Endothelial cell (in vitro differentiated cells): ENCODE results near the gene PGAM5. TPM values are rescaled to one million over a fixed set of nuclear protein-coding genes. Genes with fewer than 3 reads are reported as not detected.

Source experiments
- DNase-seq: peaks from one replicate; pipeline ENCODE4 v3.0.0; 2021; ENCODE audit warnings: low spot score
- H3K27ac Mint-ChIP-seq: one replicate; pipeline ENCODE4 v1.8.0; 2021; ENCODE audit warnings: mixed read lengths, inconsistent platforms; ENCODE audit not compliant: unreplicated experiment
- H3K27me3 Mint-ChIP-seq: one replicate; pipeline ENCODE4 v1.8.0; 2021; ENCODE audit warnings: mild to moderate bottlenecking, moderate library complexity, mixed read lengths, inconsistent platforms; ENCODE audit not compliant: unreplicated experiment
- H3K36me3 Mint-ChIP-seq: one replicate; pipeline ENCODE4 v1.8.0; 2021; ENCODE audit warnings: mild to moderate bottlenecking, low read depth, mixed read lengths, inconsistent platforms; ENCODE audit not compliant: unreplicated experiment
- H3K4me1 Mint-ChIP-seq: one replicate; pipeline ENCODE4 v1.8.0; 2021; ENCODE audit warnings: mild to moderate bottlenecking, mixed read lengths, inconsistent platforms; ENCODE audit not compliant: unreplicated experiment
- H3K4me3 Mint-ChIP-seq: one replicate; pipeline ENCODE4 v1.8.0; 2021; ENCODE audit warnings: mild to moderate bottlenecking, mixed read lengths, inconsistent platforms; ENCODE audit not compliant: unreplicated experiment
- H3K9me3 Mint-ChIP-seq: one replicate; pipeline ENCODE4 v1.8.0; 2021; ENCODE audit warnings: mixed read lengths, inconsistent platforms; ENCODE audit not compliant: unreplicated experiment
- CTCF ChIP-seq: fragments of 200-600 bp; sonication (generic); IDR thresholded peaks from one replicate; pipeline ENCODE4 v1.5.0; 2021; ENCODE audit warnings: antibody characterized with exemption; ENCODE audit not compliant: unreplicated experiment
- total RNA-seq: library from RNA; stranded (reverse); fragmentation: NEBNext Ultra II Directional; extraction: Animal tissue kit (Norgen Biotek cat#: 25700); gene quantifications from one replicate; pipeline ENCODE4 v1.2.1, GENCODE V29; 2021; ENCODE audit not compliant: unreplicated experiment

PGAM5 gene
- total RNA-seq, 1 donor from 2014 or later, result 43.9 TPM

GRCh38 chr12:132723764-132724140 lies 13.1 kb downstream of the PGAM5 start:
- peaks cover 14% of the 10 kb centered on the region for H3K27me3 Mint-ChIP-seq
- H3K36me3 Mint-ChIP-seq, result peaks cover 53% of the 10 kb centered on the region
- H3K4me1 Mint-ChIP-seq, result no peaks in the 10 kb centered on the region
- no peak for DNase-seq
- H3K27ac Mint-ChIP-seq, result no peak overlapping the region
- H3K4me3 Mint-ChIP-seq, result no peak overlapping the region
- H3K9me3 Mint-ChIP-seq, result no peaks in the 10 kb centered on the region
- TF ChIP-seq CTCF, result no peak

GRCh38 chr12:132724506-132725241 lies 14.0 kb downstream of the PGAM5 start:
- H3K9me3 Mint-ChIP-seq, result no peaks in the 10 kb centered on the region
- H3K27me3 Mint-ChIP-seq, result peaks cover 16% of the 10 kb centered on the region
- H3K4me3 Mint-ChIP-seq, result peak overlapping the region; percentile 7
- no peak for DNase-seq
- no peak for TF ChIP-seq CTCF
- no peaks in the 10 kb centered on the region for H3K4me1 Mint-ChIP-seq
- no peak overlapping the region for H3K27ac Mint-ChIP-seq
- H3K36me3 Mint-ChIP-seq, result peaks cover 50% of the 10 kb centered on the region

GRCh38 chr12:132726386-132726785 lies 15.7 kb downstream of the PGAM5 start:
- peaks cover 17% of the 10 kb centered on the region for H3K27me3 Mint-ChIP-seq
- H3K27ac Mint-ChIP-seq, result no peak overlapping the region
- TF ChIP-seq CTCF, result no peak
- DNase-seq, result no peak
- H3K36me3 Mint-ChIP-seq, result peaks cover 64% of the 10 kb centered on the region
- H3K9me3 Mint-ChIP-seq, result no peaks in the 10 kb centered on the region
- no peak overlapping the region for H3K4me3 Mint-ChIP-seq
- no peaks in the 10 kb centered on the region for H3K4me1 Mint-ChIP-seq

- Mint-ChIP-seq H3K27ac (peak overlapping the region; percentile 30), H3K9me3 (no peaks in the 10 kb centered on the region), H3K4me3 (no peak overlapping the region), H3K27me3 (peaks cover 16% of the 10 kb centered on the region), H3K4me1 (no peaks in the 10 kb centered on the region), H3K36me3 (peaks cover 71% of the 10 kb centered on the region)
- no peak for TF ChIP-seq CTCF
- DNase-seq, result no peak
These were observed 16.6 kb downstream of the PGAM5 start for GRCh38 chr12:132727091-132727794.

GRCh38 chr12:132728502-132728901 lies 17.9 kb downstream of the PGAM5 start:
- DNase-seq, result no peak
- H3K4me3 Mint-ChIP-seq, result peak overlapping the region; percentile 16
- no peaks in the 10 kb centered on the region for H3K9me3 Mint-ChIP-seq
- H3K36me3 Mint-ChIP-seq, result peaks cover 79% of the 10 kb centered on the region
- H3K27me3 Mint-ChIP-seq, result peaks cover 27% of the 10 kb centered on the region
- TF ChIP-seq CTCF, result no peak
- H3K27ac Mint-ChIP-seq, result no peak overlapping the region
- H3K4me1 Mint-ChIP-seq, result peaks cover 3% of the 10 kb centered on the region
